ENCODE results near the gene NOSIP. TPM values are rescaled to one million over a fixed set of nuclear protein-coding genes. Genes with fewer than 3 reads are reported as not detected.

NOSIP gene
- total and polyA plus RNA-seq, 7 donors = 53.9 to 104 (median 69.9) TPM

DNA sequence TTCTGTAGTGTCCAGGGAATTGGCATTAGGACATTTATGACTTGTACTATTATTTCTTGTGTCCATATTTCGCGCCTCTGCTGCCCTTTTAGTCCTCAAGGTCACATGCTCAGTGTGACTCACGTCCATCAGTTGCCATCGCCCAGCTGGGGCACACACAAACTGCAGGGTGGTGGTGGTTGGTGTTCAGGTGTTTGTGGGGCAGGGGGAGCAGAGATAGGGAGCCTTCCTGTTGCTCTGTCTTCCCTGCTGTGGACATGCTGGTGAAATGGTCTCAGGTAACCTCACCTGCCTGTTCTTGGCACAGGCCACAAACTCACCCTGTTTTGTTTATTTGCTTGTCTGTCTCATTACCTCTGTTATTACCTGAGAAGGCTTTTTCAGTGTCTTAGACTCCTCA lies 33.0 kb upstream of the NOSIP start:
- WGBS, 3 donors = 47 to 60% (median 56%) methylated on average over 4 of the region's 4 CpGs
- DNase-seq = no peak
- intact Hi-C loops (cut with DNase I) = no loop called here
- H3K27ac ChIP-seq = no peak overlapping the region
- H3K9me3 ChIP-seq = no peaks in the 10 kb centered on the region
- TF ChIP-seq, protein P1, sequence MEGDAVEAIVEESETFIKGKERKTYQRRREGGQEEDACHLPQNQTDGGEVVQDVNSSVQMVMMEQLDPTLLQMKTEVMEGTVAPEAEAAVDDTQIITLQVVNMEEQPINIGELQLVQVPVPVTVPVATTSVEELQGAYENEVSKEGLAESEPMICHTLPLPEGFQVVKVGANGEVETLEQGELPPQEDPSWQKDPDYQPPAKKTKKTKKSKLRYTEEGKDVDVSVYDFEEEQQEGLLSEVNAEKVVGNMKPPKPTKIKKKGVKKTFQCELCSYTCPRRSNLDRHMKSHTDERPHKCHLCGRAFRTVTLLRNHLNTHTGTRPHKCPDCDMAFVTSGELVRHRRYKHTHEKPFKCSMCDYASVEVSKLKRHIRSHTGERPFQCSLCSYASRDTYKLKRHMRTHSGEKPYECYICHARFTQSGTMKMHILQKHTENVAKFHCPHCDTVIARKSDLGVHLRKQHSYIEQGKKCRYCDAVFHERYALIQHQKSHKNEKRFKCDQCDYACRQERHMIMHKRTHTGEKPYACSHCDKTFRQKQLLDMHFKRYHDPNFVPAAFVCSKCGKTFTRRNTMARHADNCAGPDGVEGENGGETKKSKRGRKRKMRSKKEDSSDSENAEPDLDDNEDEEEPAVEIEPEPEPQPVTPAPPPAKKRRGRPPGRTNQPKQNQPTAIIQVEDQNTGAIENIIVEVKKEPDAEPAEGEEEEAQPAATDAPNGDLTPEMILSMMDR (IDR thresholded peaks at IDR 0.05) = no peak
- peaks cover 7% of the 10 kb centered on the region for H3K4me1 ChIP-seq
- H3K4me3 ChIP-seq = no peak overlapping the region
- peaks cover 0 to 54% of the 10 kb centered on the region in 2 donors for H3K36me3 ChIP-seq (ENCODE audit: insufficient read depth in 1 of 2, low read depth in 1 of 2)
- peak; percentile 64 to 70 (median 69) for ATAC-seq
- no peaks in the 10 kb centered on the region for H3K27me3 ChIP-seq (ENCODE audit: insufficient read depth in 3 of 3, low read length in 2 of 3)

- intact Hi-C loops (cut with DNase I) = no loop called here
- no peak for ATAC-seq
- Histone ChIP-seq H3K9me3 (no peaks in the 10 kb centered on the region), H3K4me3 (no peak overlapping the region), H3K4me1 (peaks cover 7% of the 10 kb centered on the region), H3K27me3 (ENCODE audit: insufficient read depth in 3 of 3, low read length in 2 of 3) (no peaks in the 10 kb centered on the region), H3K27ac (no peak overlapping the region), H3K36me3 (ENCODE audit: insufficient read depth in 1 of 2, low read depth in 1 of 2) (peaks cover 0 to 37% of the 10 kb centered on the region in 2 donors)
- WGBS, 3 donors = 96 to 97% (median 97%) methylated on average over 12 of the region's 12 CpGs
- DNase-seq = no peak
- TF ChIP-seq, protein P1 (IDR thresholded peaks at IDR 0.05) = no peak
Observed at GRCh38 chr19:49609499-49610092, 29.2 kb upstream of the NOSIP start.

DNA sequence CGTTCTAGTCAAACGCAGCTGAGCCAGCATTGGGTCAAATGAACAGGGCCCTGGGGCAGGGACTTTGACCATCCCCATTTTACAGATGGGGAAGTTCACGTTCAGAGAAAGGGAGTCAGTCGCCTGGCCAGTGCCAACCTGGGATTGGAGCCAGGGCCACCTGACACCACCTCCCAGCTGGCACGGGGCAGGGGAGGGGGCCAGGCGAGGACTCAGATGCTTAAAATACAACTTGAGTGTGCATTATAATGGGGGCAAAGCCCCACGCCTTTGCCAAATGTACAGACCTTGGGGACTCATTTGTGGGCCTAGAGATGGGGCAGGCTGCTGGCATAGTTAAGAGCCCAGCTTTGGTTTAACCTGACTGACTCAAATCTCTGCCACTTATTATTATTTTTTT lies 25.2 kb upstream of the NOSIP start:
- peak; percentile 85 to 96 (median 92) for ATAC-seq
- Histone ChIP-seq H3K9me3 (no peaks in the 10 kb centered on the region), H3K36me3 (ENCODE audit: insufficient read depth in 1 of 2, low read depth in 1 of 2) (peaks cover 0 to 69% of the 10 kb centered on the region in 2 donors), H3K4me3 (no peak overlapping the region), H3K27me3 (ENCODE audit: insufficient read depth in 3 of 3, low read length in 2 of 3) (no peaks in the 10 kb centered on the region), H3K4me1 (no peaks in the 10 kb centered on the region), H3K27ac (peak overlapping the region; percentile 74)
- TF ChIP-seq, protein P1 (IDR thresholded peaks at IDR 0.05) = no peak
- intact Hi-C loops (cut with DNase I) = no loop called here
- 31 to 64% (median 40%) methylated on average over 7 of the region's 7 CpGs for WGBS, 3 donors
- DNase-seq = peak in 1 of 2 donors; percentile 88

DNA sequence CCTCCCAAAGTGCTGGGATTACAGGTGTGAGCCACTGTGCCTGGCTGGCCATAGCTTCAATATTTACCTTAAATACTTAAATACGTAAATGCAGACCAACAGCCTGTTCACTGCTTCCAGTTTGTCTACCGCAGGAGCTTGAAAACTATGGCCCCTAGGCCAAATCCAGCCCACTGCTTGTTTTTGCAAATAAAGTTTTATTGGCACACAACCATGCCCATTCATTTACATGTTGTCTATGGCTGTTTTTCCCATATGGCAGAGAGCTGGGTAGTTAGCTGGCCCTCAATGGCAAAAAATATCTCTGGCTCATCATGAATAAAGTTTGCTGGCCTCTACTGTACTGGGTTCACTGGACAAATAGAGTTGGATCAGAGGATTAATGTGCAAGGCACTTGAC lies 22.4 kb upstream of the NOSIP start:
- 96 to 98% (median 97%) methylated on average over 2 of the region's 2 CpGs for WGBS, 3 donors
- H3K27me3 ChIP-seq (ENCODE audit: insufficient read depth in 3 of 3, low read length in 2 of 3) = no peaks in the 10 kb centered on the region
- H3K4me3 ChIP-seq = no peak overlapping the region
- no peaks in the 10 kb centered on the region for H3K9me3 ChIP-seq
- intact Hi-C loops (cut with DNase I) = no loop called here
- TF ChIP-seq, protein P1 (IDR thresholded peaks at IDR 0.05) = no peak
- DNase-seq (no peak), ATAC-seq (no peak)
- no peak overlapping the region for H3K27ac ChIP-seq
- no peaks in the 10 kb centered on the region for H3K4me1 ChIP-seq
- H3K36me3 ChIP-seq (ENCODE audit: insufficient read depth in 1 of 2, low read depth in 1 of 2) = peaks cover 0 to 74% of the 10 kb centered on the region in 2 donors

Measured in psoas muscle (tissue), 8 donors.